Breast epithelium (tissue), 4 donors: ENCODE results near the gene DUXA. TPM values are rescaled to one million over a fixed set of nuclear protein-coding genes. Genes with fewer than 3 reads are reported as not detected.

Experiments
- DNase-seq, 2 donors: peaks; one replicate each; pipeline ENCODE4 v3.0.0-alpha.2; 2019; ENCODE audit warnings: low spot score in 2 of 2
- H3K27ac ChIP-seq, 2 donors: fragments of 200-600 bp; sonication (generic) in 1 of 2; one replicate each; pipeline ENCODE4 v1.5.1; 2016 to 2019; ENCODE audit warnings: mild to moderate bottlenecking in 1 of 2
- H3K27me3 ChIP-seq, 2 donors: fragments of 200-600 bp; sonication (generic) in 1 of 2; one replicate each; pipeline versions ENCODE4 v1.5.1 to v1.6.0; 2017 to 2019; ENCODE audit warnings: control low read depth in 1 of 2, mild to moderate bottlenecking in 1 of 2
- H3K36me3 ChIP-seq: fragments of 200-600 bp; one replicate; pipeline ENCODE4 v1.5.1; 2019
- H3K4me1 ChIP-seq, 2 donors: fragments of 200-600 bp; sonication (generic); one replicate each; pipeline ENCODE4 v1.5.1; 2016 to 2019; ENCODE audit warnings: control low read depth in 1 of 2
- H3K4me3 ChIP-seq, 3 donors: fragments of 200-600 bp; sonication (generic); 1 replicate in 2 of 3; 2 replicates in 1 of 3; pipeline ENCODE4 v1.5.1; 2016 to 2019; ENCODE audit warnings: mild to moderate bottlenecking in 3 of 3, moderate library complexity in 2 of 3
- H3K9me3 ChIP-seq, 2 donors: fragments of 200-600 bp; sonication (generic) in 1 of 2; one replicate each; pipeline ENCODE4 v1.5.1; 2016 to 2019; ENCODE audit warnings: control low read depth in 1 of 2
- CTCF ChIP-seq, 3 donors: fragments of 450-650 bp; IDR thresholded peaks; one replicate each; pipeline ENCODE4 v1.5.1; 2016 to 2017; ENCODE audit warnings: antibody characterized with exemption in 3 of 3, mild to moderate bottlenecking in 3 of 3, moderate library complexity in 3 of 3
- POLR2A ChIP-seq: fragments of 450-650 bp; IDR thresholded peaks from one replicate; pipeline ENCODE4 v1.6.1; 2016; ENCODE audit warnings: antibody characterized with exemption, mild to moderate bottlenecking, moderate library complexity
- POLR2AphosphoS5 ChIP-seq, 3 donors: sonication (generic); formaldehyde crosslinking; IDR thresholded peaks; one replicate each; pipeline ENCODE4 v1.6.1; 2017; ENCODE audit warnings: antibody characterized with exemption in 3 of 3
- intact Hi-C: fragments of 100-400 bp; cut with DNase I; formaldehyde crosslinking; loops from one replicate; pipeline ENCODE4 v1.15.1; 2023; ENCODE audit warnings: low total_unique reads
- total RNA-seq, 3 donors: library from RNA; depleted of rRNA; stranded (reverse); fragments of >200 nt; gene quantifications; one replicate each; pipeline ENCODE4 v1.1.0, GENCODE V29; 2016

The DUXA gene
- total RNA-seq, 3 donors from 2014 or later = not detected

DNA sequence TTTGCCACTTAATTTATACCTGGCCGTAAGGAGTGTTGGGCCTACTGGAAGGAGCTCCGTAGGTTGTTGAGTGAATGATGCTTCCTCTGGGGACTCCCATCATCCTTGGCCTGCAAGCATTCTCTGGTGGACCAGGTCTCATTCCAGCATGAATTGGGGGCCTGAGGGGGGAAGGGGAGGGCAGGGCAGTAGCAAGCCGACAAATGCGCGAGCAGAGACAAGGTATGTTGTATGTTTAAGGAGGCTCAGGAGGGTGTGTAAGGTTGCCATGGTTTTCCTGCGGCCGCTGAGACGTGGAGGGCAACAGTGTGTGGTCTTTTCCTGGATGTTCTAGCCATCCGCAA is 24.8 kb upstream of the DUXA start:
- H3K27me3 ChIP-seq = no peaks in the 10 kb centered on the region
- TF ChIP-seq POLR2A = no peak
- TF ChIP-seq POLR2AphosphoS5 (IDR thresholded peaks at IDR 0.05) = no peak
- TF ChIP-seq CTCF (IDR thresholded peaks at IDR 0.05) = no peak
- H3K9me3 ChIP-seq = peaks cover 0 to 8% of the 10 kb centered on the region in 2 donors
- H3K4me3 ChIP-seq = peak overlapping the region; percentile 87 to 100 (median 98)
- H3K27ac ChIP-seq = peak overlapping the region; percentile 92 to 94
- no peaks in the 10 kb centered on the region for H3K36me3 ChIP-seq
- no peaks in the 10 kb centered on the region for H3K4me1 ChIP-seq
- intact Hi-C loops = no loop called here
- DNase-seq = no peak

DNA sequence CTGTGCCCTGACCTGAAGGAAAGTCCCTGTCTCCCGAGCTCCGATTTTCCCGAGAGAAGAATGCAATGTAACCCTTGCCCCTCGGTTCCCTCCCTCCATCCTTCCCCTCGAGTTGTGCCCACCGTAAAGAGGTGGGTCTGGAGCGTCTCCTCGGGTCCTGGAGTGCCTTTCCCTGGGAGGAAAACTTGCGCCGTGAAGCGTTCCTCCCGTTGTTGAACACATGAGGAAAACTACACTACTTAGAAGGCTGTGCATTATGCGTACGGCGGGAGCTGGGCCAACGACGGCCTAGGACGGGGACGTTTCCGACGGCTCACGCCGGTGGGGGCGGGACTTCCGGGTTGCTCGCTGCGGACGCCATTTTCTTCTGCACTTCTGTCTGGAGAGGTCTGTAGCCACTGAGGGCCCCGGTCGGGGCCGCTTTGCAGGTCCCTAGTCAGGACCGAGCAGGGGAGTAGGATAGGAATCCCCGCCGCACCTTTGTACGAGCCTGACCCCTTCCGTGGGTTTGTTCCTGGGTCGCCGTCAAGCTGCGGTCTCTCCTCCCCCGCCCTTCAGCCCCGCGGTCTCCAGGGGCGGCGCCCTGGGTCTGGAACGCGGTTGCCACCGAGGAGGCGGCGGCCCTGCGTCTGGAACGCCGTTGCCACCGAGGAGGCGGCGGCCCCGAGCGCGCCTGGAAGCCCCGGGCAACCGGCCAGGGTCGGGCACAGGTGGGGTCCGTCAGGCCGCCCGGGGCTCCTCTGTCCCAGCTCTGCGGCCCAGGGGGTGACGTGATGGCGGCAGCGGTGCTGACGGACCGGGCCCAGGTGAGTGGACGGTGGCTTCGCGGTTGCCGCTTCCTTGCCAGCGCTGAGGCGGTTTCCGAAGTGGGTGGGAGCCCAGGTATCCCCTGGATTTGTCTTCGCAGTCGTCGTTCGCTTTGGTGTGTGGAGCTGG is 24.1 kb upstream of the DUXA start, which contains the start of gene ZNF264:
ZNF264 (plus strand) TSS at position 360 of the 936 bp plus-strand sequence; CDS start at position 774, 414 bp downstream.
- peak within 1 kb of the TSS; percentile 87 to 100 (median 98) for H3K4me3 ChIP-seq
- peak; percentile 84 to 91 for DNase-seq
- H3K4me1 ChIP-seq = no peaks in the 10 kb centered on the region
- TF ChIP-seq CTCF (IDR thresholded peaks at IDR 0.05) = no peak
- no peak for TF ChIP-seq POLR2A
- peak in 2 of 3 donors; percentile 43 to 71 for TF ChIP-seq POLR2AphosphoS5 (IDR thresholded peaks at IDR 0.05)
- intact Hi-C loops = no loop called here
- H3K36me3 ChIP-seq = no peaks in the 10 kb centered on the region
- peaks cover 0 to 5% of the 10 kb centered on the region in 2 donors for H3K9me3 ChIP-seq
- H3K27me3 ChIP-seq = no peaks in the 10 kb centered on the region
- peak within 1 kb of the TSS; percentile 92 to 94 for H3K27ac ChIP-seq

DNA sequence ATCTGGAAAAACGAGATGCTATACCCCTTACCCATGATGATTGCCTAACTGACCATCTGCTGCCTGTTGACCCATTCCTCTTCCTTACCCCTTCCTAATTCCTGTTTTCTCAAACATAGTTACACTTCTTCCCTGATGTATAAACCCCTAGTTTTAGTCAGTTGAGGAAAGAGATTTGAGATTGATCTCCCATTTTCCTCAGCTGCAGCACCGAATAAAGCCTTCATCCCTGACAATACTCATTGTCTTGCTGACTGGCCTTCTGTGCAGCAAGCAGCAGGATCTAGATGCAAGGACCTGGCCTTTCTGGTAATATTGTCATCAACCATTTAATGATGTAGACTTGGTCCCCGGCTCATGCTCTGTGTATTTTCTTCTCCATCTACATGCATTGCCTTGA is 23.0 kb upstream of the DUXA start:
- H3K36me3 ChIP-seq = no peaks in the 10 kb centered on the region
- no peak overlapping the region for H3K27ac ChIP-seq
- no peaks in the 10 kb centered on the region for H3K27me3 ChIP-seq
- TF ChIP-seq POLR2A (no peak), CTCF (IDR thresholded peaks at IDR 0.05) (no peak), POLR2AphosphoS5 (IDR thresholded peaks at IDR 0.05) (no peak)
- H3K4me1 ChIP-seq = no peaks in the 10 kb centered on the region
- DNase-seq = no peak
- peaks cover 0 to 5% of the 10 kb centered on the region in 2 donors for H3K9me3 ChIP-seq
- intact Hi-C loops = no loop called here
- no peak overlapping the region for H3K4me3 ChIP-seq

- peaks cover 11 to 12% of the 10 kb centered on the region in 2 donors for H3K9me3 ChIP-seq
- peak overlapping the region; percentile 32 to 68 (median 48) for H3K4me3 ChIP-seq
- no peaks in the 10 kb centered on the region for H3K36me3 ChIP-seq
- H3K27me3 ChIP-seq = no peaks in the 10 kb centered on the region
- peak overlapping the region; percentile 54 to 75 for H3K27ac ChIP-seq
- TF ChIP-seq CTCF (IDR thresholded peaks at IDR 0.05) = no peak
- no peak for TF ChIP-seq POLR2AphosphoS5 (IDR thresholded peaks at IDR 0.05)
- no peak for TF ChIP-seq POLR2A
- peak in 1 of 2 donors; percentile 34 for DNase-seq
- H3K4me1 ChIP-seq = no peaks in the 10 kb centered on the region
- intact Hi-C loops = no loop called here
Measured at GRCh38 chr19:57171551-57172081, 4.3 kb upstream of the DUXA start.

GRCh38 chr19:57165846-57166245 is 1.4 kb downstream of the DUXA start:
- DNase-seq = no peak
- intact Hi-C loops = no loop called here
- Histone ChIP-seq H3K27me3 (no peaks in the 10 kb centered on the region), H3K9me3 (no peaks in the 10 kb centered on the region), H3K27ac (no peak overlapping the region), H3K36me3 (no peaks in the 10 kb centered on the region), H3K4me3 (no peak overlapping the region), H3K4me1 (no peaks in the 10 kb centered on the region)
- TF ChIP-seq CTCF (IDR thresholded peaks at IDR 0.05) (no peak), POLR2A (no peak), POLR2AphosphoS5 (IDR thresholded peaks at IDR 0.05) (no peak)
